ENCODE measurements around the gene SREK1IP1. TPM values are rescaled to one million over a fixed set of nuclear protein-coding genes. Genes with fewer than 3 reads are reported as not detected.
"Not testable (repeated sequence)": the region's sequence is repeated elsewhere in the genome, so short reads cannot be mapped to it uniquely, and the experiment has no call there.

The SREK1IP1 gene
- total RNA-seq, 1 donor from 2014 or later, result 12.3 TPM

- no peak for DNase-seq (ENCODE audit: low read depth in 2 of 2)
Observed at GRCh38 chr5:64765804-64766504, 2.5 kb downstream of the SREK1IP1 start.

DNA sequence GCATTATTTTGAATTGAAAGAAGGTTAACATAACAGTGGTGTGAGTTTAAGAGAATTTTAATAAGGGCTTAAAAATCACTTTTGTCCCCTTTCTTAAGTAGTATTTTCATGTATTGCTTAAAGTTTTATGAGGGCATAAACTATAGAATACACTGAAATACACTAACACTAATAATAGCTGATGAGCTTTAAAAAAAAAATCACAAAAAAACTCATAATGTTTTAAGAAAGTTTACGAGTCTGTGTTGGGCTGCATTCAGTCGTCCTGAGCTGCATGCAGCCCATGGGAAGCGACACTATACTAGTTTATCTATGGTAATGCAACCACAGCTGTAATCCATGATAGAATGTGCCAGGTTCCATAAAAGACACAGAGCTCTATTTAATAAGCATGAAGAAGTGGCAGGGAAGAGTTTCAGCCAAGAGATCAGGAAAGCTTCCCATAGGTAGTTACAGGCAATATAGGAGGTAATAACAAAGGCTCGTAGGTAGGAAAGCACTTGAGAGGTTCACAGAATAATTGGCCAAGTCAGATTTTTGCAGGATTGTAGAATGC, 4.5 kb downstream of the SREK1IP1 start:
- DNase-seq (ENCODE audit: low read depth in 2 of 2), result no peak

- peak in 1 of 2 donors; percentile 20 for DNase-seq (ENCODE audit: low read depth in 2 of 2)
Observed at GRCh38 chr5:64759960-64760660, 8.4 kb downstream of the SREK1IP1 start.

GRCh38 chr5:64758901-64759300, 9.6 kb downstream of the SREK1IP1 start:
- no peak for DNase-seq (ENCODE audit: low read depth in 2 of 2)

GRCh38 chr5:64754066-64754465, 14.4 kb downstream of the SREK1IP1 start:
- no peak for DNase-seq (ENCODE audit: low read depth in 2 of 2)

DNA sequence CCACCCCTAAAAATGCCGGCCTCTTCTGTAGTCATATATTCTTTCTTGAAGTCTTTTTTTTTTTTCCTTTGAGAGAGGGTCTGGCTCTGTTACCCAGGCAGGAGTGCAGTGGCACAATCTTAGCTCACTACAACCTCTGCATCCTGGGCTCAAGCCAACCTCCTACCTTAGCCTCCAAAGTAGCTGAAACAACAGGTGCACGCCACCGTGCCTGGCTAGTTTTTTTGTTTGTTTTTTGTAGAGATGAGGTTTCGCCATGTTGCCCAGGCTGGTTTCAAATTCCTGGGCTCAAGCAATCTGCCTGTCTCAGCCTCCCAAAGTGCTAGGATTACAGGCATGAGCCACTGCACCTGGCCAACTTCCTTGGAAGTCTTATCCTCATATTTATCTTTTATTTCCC, 19.1 kb downstream of the SREK1IP1 start:
- DNase-seq (ENCODE audit: low read depth in 2 of 2), result no peak

- DNase-seq (ENCODE audit: low read depth in 2 of 2), result no peak
Observed at GRCh38 chr5:64746446-64746845, 22.0 kb downstream of the SREK1IP1 start.

DNA sequence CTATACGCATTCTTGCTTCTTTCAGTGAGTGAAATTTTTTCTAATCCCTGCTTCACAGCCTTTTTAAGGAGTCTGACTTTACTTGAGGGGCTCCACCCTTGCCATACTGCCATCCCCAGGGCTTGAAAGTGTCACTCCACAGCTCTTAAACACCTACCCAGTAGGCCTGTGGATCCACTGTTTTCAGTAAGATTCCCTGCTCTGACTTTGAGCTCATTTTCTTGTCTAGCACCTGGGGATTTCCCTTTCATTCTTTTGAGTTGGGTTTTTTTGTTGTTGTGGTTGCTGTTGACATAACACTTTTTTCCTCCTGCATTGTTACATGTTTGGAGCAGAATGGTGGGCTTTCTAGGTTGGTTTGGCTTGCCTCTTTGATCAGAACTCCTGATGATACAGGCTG, 23.6 kb downstream of the SREK1IP1 start:
- DNase-seq (ENCODE audit: low read depth in 2 of 2), result peak in 1 of 2 donors; percentile 12

DNA sequence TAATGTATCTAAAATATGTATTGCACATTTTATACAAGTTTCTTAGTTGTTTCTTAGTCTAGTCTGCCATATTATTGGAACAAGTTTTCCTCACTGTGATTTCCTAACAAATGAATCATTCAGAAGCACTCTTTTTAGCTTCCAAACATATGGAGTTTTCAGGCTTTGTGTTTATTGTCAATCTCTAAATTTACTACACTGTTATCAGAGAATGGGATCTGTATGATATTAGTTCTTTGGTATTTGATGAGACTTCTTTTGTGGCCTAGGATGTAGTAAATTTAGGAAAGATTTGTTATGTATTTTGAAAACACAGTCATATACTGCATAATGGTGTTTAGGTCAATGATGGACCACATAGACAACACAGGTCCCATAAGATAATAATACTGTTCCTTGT, 25.7 kb downstream of the SREK1IP1 start:
- no peak for DNase-seq (ENCODE audit: low read depth in 2 of 2)

- no peak for DNase-seq (ENCODE audit: low read depth in 2 of 2)
Observed at GRCh38 chr5:64742411-64742810, 26.1 kb downstream of the SREK1IP1 start.

DNA sequence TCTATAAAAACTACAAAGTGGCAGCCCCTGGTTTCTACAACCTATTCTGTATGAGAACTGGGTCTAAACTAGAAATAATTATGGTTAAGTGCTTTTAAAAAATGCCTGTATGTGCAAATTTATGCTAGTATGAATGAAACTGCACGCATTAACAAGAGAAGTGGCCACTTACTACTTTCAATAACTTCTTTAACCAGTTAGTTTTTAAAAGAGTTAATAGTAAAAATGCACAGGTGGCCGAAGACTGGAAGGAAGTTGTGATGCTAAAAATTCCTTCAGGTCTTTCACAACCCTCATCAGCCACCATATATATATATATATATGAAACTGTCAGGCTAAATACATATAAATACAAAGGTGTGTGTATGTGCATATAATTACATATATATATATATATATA, 41.3 kb downstream of the SREK1IP1 start:
- no peak for DNase-seq (ENCODE audit: low read depth in 2 of 2)

GRCh38 chr5:64722588-64722987, 45.9 kb downstream of the SREK1IP1 start:
- no peak for DNase-seq (ENCODE audit: low read depth in 2 of 2)

DNA sequence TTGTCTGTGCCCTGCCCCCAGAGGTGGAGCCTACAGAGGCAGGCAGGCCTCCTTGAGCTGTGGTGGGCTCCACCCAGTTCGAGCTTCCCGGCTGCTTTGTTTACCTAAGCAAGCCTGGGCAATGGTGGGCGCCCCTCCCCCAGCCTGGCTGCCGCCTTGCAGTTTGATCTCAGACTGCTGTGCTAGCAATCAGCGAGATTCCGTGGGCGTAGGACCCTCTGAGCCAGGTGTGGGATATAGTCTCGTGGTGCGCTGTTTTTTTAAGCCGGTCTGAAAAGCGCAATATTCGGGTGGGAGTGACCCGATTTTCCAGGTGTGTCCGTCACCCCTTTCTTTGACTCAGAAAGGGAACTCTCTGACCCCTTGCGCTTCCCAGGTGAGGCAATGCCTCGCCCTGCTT, 54.0 kb downstream of the SREK1IP1 start:
- not testable (repeated sequence) for DNase-seq (ENCODE audit: low read depth in 2 of 2)

DNA sequence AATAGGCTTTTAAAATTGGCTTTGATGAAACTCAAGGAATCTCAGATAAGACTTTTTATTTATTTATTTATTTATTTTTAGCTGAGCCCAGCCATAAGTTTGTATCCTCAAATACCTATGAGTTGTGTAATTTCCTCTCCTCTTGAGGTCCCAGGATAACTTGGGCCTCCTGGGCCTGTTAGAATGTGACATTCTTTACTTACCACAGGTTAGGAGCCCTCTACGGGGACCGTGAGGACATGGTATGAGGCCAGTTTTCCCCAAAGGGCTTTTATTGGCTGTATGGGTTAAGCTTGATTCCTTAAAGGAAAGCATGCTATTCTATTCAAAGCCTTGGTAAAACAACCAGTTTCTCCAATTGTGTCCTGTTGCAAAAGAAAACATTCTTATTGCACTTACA, 61.3 kb downstream of the SREK1IP1 start:
- DNase-seq (ENCODE audit: low read depth in 2 of 2), result no peak

GRCh38 chr5:64706074-64706473, 62.4 kb downstream of the SREK1IP1 start:
- DNase-seq (ENCODE audit: low read depth in 2 of 2), result not testable (repeated sequence)

- no peak for DNase-seq (ENCODE audit: low read depth in 2 of 2)
Observed at GRCh38 chr5:64700765-64701164, 67.7 kb downstream of the SREK1IP1 start.

DNA sequence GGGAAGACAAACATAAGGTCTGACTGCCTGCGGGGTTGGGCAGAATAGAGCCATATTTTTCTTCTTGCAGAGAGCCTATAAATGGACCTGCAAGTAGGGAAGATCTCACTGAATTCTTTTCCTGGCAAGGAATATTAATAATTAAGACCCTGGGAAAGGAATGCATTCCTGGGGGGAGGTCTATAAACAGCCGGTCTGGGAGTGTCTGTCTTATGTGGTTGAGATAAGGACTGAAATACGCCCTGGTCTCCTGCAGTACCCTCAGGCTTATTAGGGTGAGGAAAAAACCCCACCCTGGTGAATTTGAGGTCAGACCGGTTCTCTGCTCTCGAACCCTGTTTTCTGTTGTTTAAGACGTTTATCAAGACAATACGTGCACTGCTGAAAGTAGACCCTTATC, 72.1 kb downstream of the SREK1IP1 start:
- DNase-seq (ENCODE audit: low read depth in 2 of 2), result not testable (repeated sequence)

DNA sequence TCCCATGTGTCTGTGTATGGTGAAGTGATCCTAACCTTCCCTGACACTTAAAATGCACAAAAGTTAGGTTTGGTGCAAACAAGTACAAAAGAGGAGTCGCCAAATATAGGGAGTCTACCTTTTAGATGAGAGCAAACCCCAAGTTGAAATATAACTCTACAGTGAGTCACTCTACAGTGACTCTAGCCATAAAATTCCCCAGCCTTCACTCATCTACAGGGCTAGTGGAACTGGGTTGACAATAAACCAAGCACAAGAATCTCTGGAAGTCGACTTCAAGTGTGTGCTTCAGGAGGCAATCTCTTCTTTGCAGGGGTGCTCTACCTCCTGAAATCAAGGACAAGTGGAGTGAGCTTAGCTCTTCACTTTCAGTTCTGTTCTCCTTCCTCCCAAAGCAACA, 74.9 kb downstream of the SREK1IP1 start:
- DNase-seq (ENCODE audit: low read depth in 2 of 2), result no peak

- no peak for DNase-seq (ENCODE audit: low read depth in 2 of 2)
Observed at GRCh38 chr5:64691291-64691690, 77.2 kb downstream of the SREK1IP1 start.

- peak; percentile 9 to 11 for DNase-seq (ENCODE audit: low read depth in 2 of 2)
Observed at GRCh38 chr5:64690417-64691151, 77.9 kb downstream of the SREK1IP1 start, which contains the start of gene SHISAL2B. SHISAL2B (plus strand) TSS chr5:64690503; CDS start chr5:64690624, 121 bp downstream.

- DNase-seq (ENCODE audit: low read depth in 2 of 2), result no peak
Observed at GRCh38 chr5:64690104-64690416, 78.4 kb downstream of the SREK1IP1 start.

GRCh38 chr5:64688965-64689364, 79.5 kb downstream of the SREK1IP1 start:
- no peak for DNase-seq (ENCODE audit: low read depth in 2 of 2)
